Lower lobe of right lung (tissue), 2 donors: ENCODE results near the gene HOXA9. TPM values are rescaled to one million over a fixed set of nuclear protein-coding genes. Genes with fewer than 3 reads are reported as not detected.

Experiments
- ATAC-seq, 2 donors: fragments of 200-7000 bp; cut with Tn5 transposase; one replicate each; pipeline ENCODE4 v1.9.1; 2020 to 2022; ENCODE audit warnings: mild to moderate bottlenecking in 2 of 2, moderate library complexity in 2 of 2
- DNase-seq: peaks from one replicate; pipeline ENCODE4 v3.0.0-alpha.2; 2020
- H3K27ac ChIP-seq: fragments of 200-600 bp; one replicate; pipeline ENCODE4 v1.8.0; 2022
- H3K27me3 ChIP-seq: fragments of 200-600 bp; one replicate; pipeline ENCODE4 v1.8.0; 2022; ENCODE audit warnings: low read depth
- H3K36me3 ChIP-seq: fragments of 200-600 bp; one replicate; pipeline ENCODE4 v1.8.0; 2022; ENCODE audit warnings: mild to moderate bottlenecking
- H3K4me1 ChIP-seq: fragments of 200-600 bp; one replicate; pipeline ENCODE4 v1.8.0; 2022
- H3K4me3 ChIP-seq: fragments of 200-600 bp; one replicate; pipeline ENCODE4 v1.8.0; 2022; ENCODE audit warnings: mild to moderate bottlenecking
- H3K9me3 ChIP-seq: fragments of 200-600 bp; one replicate; pipeline ENCODE4 v1.8.0; 2022
- CTCF ChIP-seq: fragments of 200-600 bp; IDR thresholded peaks from one replicate; pipeline ENCODE4 v1.8.0; 2022; ENCODE audit warnings: antibody characterized with exemption, mild to moderate bottlenecking
- intact Hi-C: fragments of 100-400 bp; cut with DNase I; formaldehyde crosslinking; loops from one replicate; pipeline ENCODE4 v1.11.0; 2022
- total RNA-seq: library from RNA; stranded (reverse); fragmentation: NEBNext Ultra II Directional; extraction: Animal tissue kit (Norgen Biotek cat#: 25700); gene quantifications from one replicate; pipeline ENCODE4 v1.2.1, GENCODE V29; 2021
- donor health status: DM: no; HTN: yes; CAD: no; lungs with severe emphysema.

HOXA9 gene
- total RNA-seq, 1 donor from 2014 or later = 1.7 TPM

- DNase-seq = no peak
- H3K4me3 ChIP-seq = no peak overlapping the region
- peaks cover 100% of the 10 kb centered on the region for H3K27me3 ChIP-seq
- H3K27ac ChIP-seq = no peak overlapping the region
- no peaks in the 10 kb centered on the region for H3K9me3 ChIP-seq
- no peak for TF ChIP-seq CTCF
- ATAC-seq = no peak
- H3K4me1 ChIP-seq = peaks cover 42% of the 10 kb centered on the region
- intact Hi-C loops = loop anchor here (10.0 kb wide), 1 partner anchor 894 kb away; no protein-coding TSS in a partner anchor
- no peaks in the 10 kb centered on the region for H3K36me3 ChIP-seq
These were observed 25.9 kb upstream of the HOXA9 start for GRCh38 chr7:27191161-27191731.

DNA sequence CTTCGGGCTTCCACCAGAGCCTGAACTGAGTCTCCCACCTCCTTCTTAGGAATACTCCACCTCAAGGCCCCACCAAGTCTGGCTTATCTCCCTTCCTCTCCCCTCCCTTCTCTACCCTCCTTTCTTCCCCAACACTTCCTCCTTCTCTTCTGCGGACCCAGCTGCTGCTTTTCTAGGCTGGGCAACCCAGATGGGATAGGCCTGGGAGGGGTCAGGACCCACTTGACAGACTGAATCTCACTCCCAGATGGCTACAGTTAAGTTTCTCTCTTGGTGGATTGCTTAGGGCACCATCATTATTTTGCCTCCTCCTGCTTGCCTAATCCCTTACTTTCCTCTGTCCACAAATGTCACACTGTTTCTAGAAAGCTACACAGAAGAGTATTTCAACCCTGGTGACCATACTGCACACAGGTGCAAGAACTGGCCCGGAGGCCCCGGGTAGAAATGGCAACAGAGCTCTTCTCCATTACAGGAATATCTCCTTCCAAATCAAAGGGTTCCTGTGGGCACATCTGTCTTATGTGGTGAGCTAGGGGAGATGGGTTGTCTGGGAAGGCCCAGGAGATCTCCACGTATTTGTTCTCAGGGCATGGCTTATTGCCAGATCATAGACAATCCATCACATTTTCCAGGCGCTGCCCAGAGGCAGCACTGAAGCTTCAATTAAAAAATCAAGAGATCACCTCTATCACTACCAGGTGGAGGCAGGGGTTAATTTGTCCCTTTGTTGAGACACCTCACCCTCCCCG, 24.8 kb upstream of the HOXA9 start:
- ATAC-seq = no peak
- H3K4me1 ChIP-seq = peaks cover 49% of the 10 kb centered on the region
- H3K27me3 ChIP-seq = peaks cover 100% of the 10 kb centered on the region
- intact Hi-C loops = loop anchor here (10.0 kb wide), 1 partner anchor 895 kb away; no protein-coding TSS in a partner anchor
- no peaks in the 10 kb centered on the region for H3K9me3 ChIP-seq
- H3K27ac ChIP-seq = no peak overlapping the region
- H3K36me3 ChIP-seq = no peaks in the 10 kb centered on the region
- no peak for TF ChIP-seq CTCF
- no peak for DNase-seq
- no peak overlapping the region for H3K4me3 ChIP-seq

GRCh38 chr7:27189295-27189996, 24.1 kb upstream of the HOXA9 start:
- H3K36me3 ChIP-seq = no peaks in the 10 kb centered on the region
- no peak overlapping the region for H3K27ac ChIP-seq
- H3K4me3 ChIP-seq = peak overlapping the region; percentile 34

DNA sequence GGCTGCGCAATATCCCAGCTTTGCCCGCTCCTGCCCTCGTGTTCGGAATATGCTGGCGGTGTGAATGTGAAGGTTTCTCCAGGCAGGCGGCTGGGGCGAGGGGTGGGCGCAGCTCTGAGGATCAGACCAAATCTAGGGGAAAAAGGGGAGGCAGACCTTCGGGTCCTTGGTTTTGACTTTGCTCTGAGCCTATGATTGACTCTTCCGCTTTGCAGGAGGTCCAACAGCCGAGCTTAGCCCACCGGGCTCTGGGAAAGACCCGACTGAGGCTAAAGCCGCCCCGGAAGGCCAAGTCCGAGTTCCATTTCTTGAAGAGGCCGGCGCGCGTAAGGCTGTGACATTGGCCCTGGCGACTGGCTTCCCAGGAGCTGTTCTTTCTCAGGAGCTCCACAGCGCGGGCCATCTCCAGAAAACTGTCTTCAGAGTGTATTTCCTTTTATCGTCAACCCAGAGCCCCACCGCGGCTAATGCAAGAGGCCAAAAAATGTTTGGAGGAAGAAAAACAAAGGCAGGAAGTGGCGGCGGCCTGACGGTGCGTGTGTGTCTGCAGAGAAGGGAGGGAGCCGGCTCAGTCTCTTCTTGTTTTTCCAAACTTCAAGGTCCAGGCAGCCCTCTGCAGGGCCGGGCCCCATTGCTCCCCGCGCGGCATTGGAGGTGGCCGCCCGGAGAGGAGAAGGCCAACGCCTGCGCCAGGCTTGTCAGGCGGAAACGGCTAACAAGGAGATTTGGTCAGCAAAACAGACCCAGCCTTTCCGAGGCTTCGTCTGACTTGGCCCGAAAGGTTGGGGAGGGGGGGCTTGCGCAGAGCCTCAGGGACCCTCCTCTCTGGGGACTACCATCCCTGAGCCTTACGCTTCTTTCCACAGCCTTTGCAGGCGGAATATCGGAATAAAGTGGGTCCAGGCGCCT, 23.3 kb upstream of the HOXA9 start:
- peak in 1 of 2 donors; percentile 21 for ATAC-seq
- H3K4me3 ChIP-seq = peak overlapping the region; percentile 34
- intact Hi-C loops = no loop called here

More at GRCh38 chr7:27189295-27189996, 24.1 kb upstream of the HOXA9 start:
- DNase-seq (no peak), ATAC-seq (no peak)
- no peak for TF ChIP-seq CTCF
- intact Hi-C loops = no loop called here
- peaks cover 56% of the 10 kb centered on the region for H3K4me1 ChIP-seq
- peaks cover 100% of the 10 kb centered on the region for H3K27me3 ChIP-seq
- no peaks in the 10 kb centered on the region for H3K9me3 ChIP-seq

More for the DNA sequence above, 23.3 kb upstream of the HOXA9 start:
- Histone ChIP-seq H3K27me3 (peaks cover 100% of the 10 kb centered on the region), H3K36me3 (no peaks in the 10 kb centered on the region), H3K9me3 (no peaks in the 10 kb centered on the region), H3K4me1 (peaks cover 62% of the 10 kb centered on the region), H3K27ac (no peak overlapping the region)
- no peak for DNase-seq
- TF ChIP-seq CTCF = no peak
